Subcutaneous abdominal adipose tissue (tissue), 5 donors: ENCODE data around the gene PSMB5.

ENCODE experiments used
- H3K27ac ChIP-seq: one replicate; pipeline ENCODE4 v1.7.0; 2013; ENCODE audit warnings: low read depth, mild to moderate bottlenecking, inconsistent platforms, low read length, moderate library complexity
- H3K27me3 ChIP-seq, 5 donors: one replicate each; pipeline ENCODE4 v1.7.0; 2013; ENCODE audit warnings: low read length in 5 of 5, inconsistent platforms in 1 of 5; ENCODE audit not compliant: control insufficient read depth in 5 of 5, insufficient read depth in 4 of 5
- H3K36me3 ChIP-seq, 5 donors: one replicate each; pipeline ENCODE4 v1.7.0; 2013; ENCODE audit warnings: low read length in 5 of 5; ENCODE audit not compliant: control insufficient read depth in 5 of 5, insufficient read depth in 5 of 5
- H3K4me1 ChIP-seq, 5 donors: one replicate each; pipeline ENCODE4 v1.7.0; 2013; ENCODE audit warnings: low read length in 5 of 5, mild to moderate bottlenecking in 3 of 5, moderate library complexity in 1 of 5; ENCODE audit not compliant: control insufficient read depth in 5 of 5, insufficient read depth in 5 of 5
- H3K4me3 ChIP-seq, 5 donors: one replicate each; pipeline ENCODE4 v1.7.0; 2013; ENCODE audit warnings: low read length in 5 of 5, low read depth in 1 of 5
- H3K9ac ChIP-seq, 5 donors: one replicate each; pipeline ENCODE4 v1.7.0; 2013; ENCODE audit warnings: low read length in 5 of 5, mild to moderate bottlenecking in 4 of 5, moderate library complexity in 3 of 5
- H3K9me3 ChIP-seq, 5 donors: one replicate each; pipeline ENCODE4 v1.7.0; 2013; ENCODE audit warnings: low read length in 5 of 5; ENCODE audit not compliant: control insufficient read depth in 5 of 5
- donor health status: healthy.
- donor health status: healthy.
- donor health status: healthy.
- donor health status: healthy.
- donor health status: healthy.

The PSMB5 gene

GRCh38 chr14:23060536-23061260, 26.0 kb upstream of the PSMB5 start:
- peaks cover 18 to 65% (median 58%) of the 10 kb centered on the region in 5 donors for H3K36me3 ChIP-seq

GRCh38 chr14:23058654-23059504, 24.2 kb upstream of the PSMB5 start:
- Histone ChIP-seq H3K9me3 (no peaks in the 10 kb centered on the region), H3K36me3 (peaks cover 14 to 49% (median 45%) of the 10 kb centered on the region in 5 donors), H3K27ac (no peak overlapping the region), H3K4me1 (peaks cover 0 to 33% (median 25%) of the 10 kb centered on the region in 5 donors), H3K4me3 (no peak overlapping the region), H3K27me3 (no peaks in the 10 kb centered on the region), H3K9ac (no peak overlapping the region)

More at GRCh38 chr14:23060536-23061260, 26.0 kb upstream of the PSMB5 start:
- H3K27me3 ChIP-seq = no peaks in the 10 kb centered on the region
- peaks cover 0 to 31% (median 25%) of the 10 kb centered on the region in 5 donors for H3K4me1 ChIP-seq
- no peak overlapping the region for H3K4me3 ChIP-seq
- no peak overlapping the region for H3K27ac ChIP-seq
- no peak overlapping the region for H3K9ac ChIP-seq
- H3K9me3 ChIP-seq = no peaks in the 10 kb centered on the region

GRCh38 chr14:23057757-23058653, 23.3 kb upstream of the PSMB5 start:
- H3K27ac ChIP-seq = no peak overlapping the region

GRCh38 chr14:23056956-23057756, 22.5 kb upstream of the PSMB5 start, which contains the start of gene CDH24:
Gene CDH24, minus strand, starts transcription at chr14:23057520. Its CDS starts 1,787 bp downstream, at chr14:23055733.
- H3K9ac ChIP-seq = peak within 1 kb of the TSS in 4 of 5 donors; percentile 12 to 72 (median 64)
- H3K4me3 ChIP-seq = peak within 1 kb of the TSS; percentile 50 to 78 (median 68)
- no peaks in the 10 kb centered on the region for H3K27me3 ChIP-seq
- no peak within 1 kb of the TSS for H3K27ac ChIP-seq
- no peaks in the 10 kb centered on the region for H3K9me3 ChIP-seq
- H3K36me3 ChIP-seq = peaks cover 0 to 32% (median 28%) of the 10 kb centered on the region in 5 donors
- peaks cover 0 to 29% (median 23%) of the 10 kb centered on the region in 5 donors for H3K4me1 ChIP-seq

More at GRCh38 chr14:23057757-23058653, 23.3 kb upstream of the PSMB5 start:
- no peaks in the 10 kb centered on the region for H3K27me3 ChIP-seq
- H3K4me1 ChIP-seq = peaks cover 0 to 33% (median 25%) of the 10 kb centered on the region in 5 donors
- H3K9me3 ChIP-seq = no peaks in the 10 kb centered on the region
- peaks cover 7 to 40% (median 37%) of the 10 kb centered on the region in 5 donors for H3K36me3 ChIP-seq
- H3K9ac ChIP-seq = peak overlapping the region in 3 of 5 donors; percentile 60 to 72 (median 62)
- H3K4me3 ChIP-seq = peak overlapping the region in 4 of 5 donors; percentile 67 to 78 (median 68)

GRCh38 chr14:23056145-23056955, 21.6 kb upstream of the PSMB5 start:
- peaks cover 0 to 28% (median 24%) of the 10 kb centered on the region in 5 donors for H3K36me3 ChIP-seq
- no peak overlapping the region for H3K27ac ChIP-seq
- peaks cover 0 to 25% (median 19%) of the 10 kb centered on the region in 5 donors for H3K4me1 ChIP-seq
- H3K27me3 ChIP-seq = no peaks in the 10 kb centered on the region
- H3K4me3 ChIP-seq = peak overlapping the region in 4 of 5 donors; percentile 50 to 78 (median 68)
- no peaks in the 10 kb centered on the region for H3K9me3 ChIP-seq
- peak overlapping the region in 3 of 5 donors; percentile 55 to 65 (median 56) for H3K9ac ChIP-seq

GRCh38 chr14:23055621-23056144, 21.0 kb upstream of the PSMB5 start:
- Histone ChIP-seq H3K36me3 (peaks cover 0 to 22% (median 18%) of the 10 kb centered on the region in 5 donors), H3K9me3 (no peaks in the 10 kb centered on the region), H3K27ac (no peak overlapping the region), H3K4me1 (peaks cover 0 to 25% (median 19%) of the 10 kb centered on the region in 5 donors), H3K27me3 (no peaks in the 10 kb centered on the region), H3K9ac (no peak overlapping the region), H3K4me3 (no peak overlapping the region)

- Histone ChIP-seq H3K9ac (no peak overlapping the region), H3K9me3 (no peaks in the 10 kb centered on the region), H3K27me3 (no peaks in the 10 kb centered on the region), H3K27ac (no peak overlapping the region), H3K36me3 (peaks cover 0 to 17% (median 13%) of the 10 kb centered on the region in 5 donors), H3K4me3 (no peak overlapping the region), H3K4me1 (peaks cover 0 to 25% (median 19%) of the 10 kb centered on the region in 5 donors)
These were observed 20.4 kb upstream of the PSMB5 start for GRCh38 chr14:23055147-23055550.
